GM18873 (cell line): Measurements from ENCODE around the gene MED13L.

Source experiments
- ATAC-seq: cut with Tn5 transposase; IDR thresholded peaks from one replicate; pipeline ENCODE4 v1.9.1; 2021; ENCODE audit warnings: mild to moderate bottlenecking, moderate library complexity, moderate number of reproducible peaks; ENCODE audit not compliant: unreplicated experiment, low FRiP score

MED13L gene

DNA sequence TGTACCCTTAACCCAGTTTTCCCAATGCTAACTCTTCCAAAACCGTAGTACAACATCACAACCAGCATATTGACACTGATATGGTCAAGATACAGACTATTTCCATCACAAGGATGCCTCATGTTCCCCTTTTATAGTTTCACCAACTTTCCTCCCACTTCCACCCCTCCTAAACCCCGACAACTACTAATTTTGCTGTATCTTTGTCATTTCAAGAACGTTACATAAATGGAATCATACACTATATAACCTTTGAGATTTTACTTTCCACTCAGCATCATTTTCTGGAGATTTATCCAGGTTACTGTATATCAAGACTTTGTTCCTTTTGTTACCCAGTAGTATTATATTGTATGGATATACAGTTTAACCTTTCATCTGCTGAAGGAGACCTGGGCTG lies 88.9 kb downstream of the MED13L start:
- ATAC-seq, result no peak

DNA sequence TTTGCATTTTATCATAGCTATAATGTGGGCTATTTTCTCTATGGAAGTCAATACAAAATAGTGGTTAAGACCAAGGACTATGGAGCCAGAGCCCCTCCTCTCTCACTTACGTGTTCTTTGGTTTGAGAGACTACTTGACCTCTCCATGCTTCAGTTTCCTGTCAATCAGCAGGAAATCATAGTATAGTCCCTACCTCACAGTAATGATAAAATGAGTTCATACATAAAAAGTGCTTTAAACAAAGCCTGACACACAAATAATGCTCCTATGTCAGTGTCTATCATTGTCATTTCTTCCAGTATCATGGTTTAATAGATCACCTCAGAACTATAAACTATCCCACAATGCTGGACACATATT lies 90.4 kb downstream of the MED13L start:
- no peak for ATAC-seq

DNA sequence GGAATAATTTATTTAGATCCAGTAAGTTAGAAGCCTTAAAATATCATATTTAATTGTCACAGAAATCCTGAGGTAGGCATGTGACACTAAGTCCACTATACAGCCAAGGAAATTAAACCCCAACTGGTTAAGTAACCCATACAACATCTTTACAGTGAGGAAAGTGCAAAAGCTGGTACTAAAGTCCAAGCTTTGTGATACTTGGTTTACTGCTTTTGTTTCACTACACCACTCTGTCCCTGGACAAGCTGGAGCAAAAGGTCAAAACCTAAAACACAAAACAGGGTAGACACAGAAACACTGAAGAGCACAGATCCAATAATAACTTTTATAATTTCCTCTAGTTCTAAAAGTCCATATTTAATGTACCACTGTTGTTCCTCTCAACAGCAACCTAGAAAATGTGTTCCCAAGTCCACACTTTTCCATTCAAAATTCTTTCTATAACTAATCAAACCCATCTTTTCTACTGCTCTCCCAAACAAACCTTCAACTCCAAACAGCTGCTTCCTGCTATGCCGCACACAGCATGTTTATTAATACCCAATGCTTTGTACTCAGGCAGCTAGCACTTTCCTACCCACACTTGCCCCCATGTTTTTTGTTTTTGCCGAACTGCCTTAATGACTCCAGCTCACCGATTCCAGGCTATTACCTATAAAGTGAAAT lies 90.9 kb downstream of the MED13L start:
- ATAC-seq, result no peak

- ATAC-seq, result no peak
These were observed 92.7 kb downstream of the MED13L start for GRCh38 chr12:116184763-116185162.

- ATAC-seq, result no peak
These were observed 93.8 kb downstream of the MED13L start for GRCh38 chr12:116183741-116184141.

- no peak for ATAC-seq
These were observed 95.0 kb downstream of the MED13L start for GRCh38 chr12:116182359-116183063.

DNA sequence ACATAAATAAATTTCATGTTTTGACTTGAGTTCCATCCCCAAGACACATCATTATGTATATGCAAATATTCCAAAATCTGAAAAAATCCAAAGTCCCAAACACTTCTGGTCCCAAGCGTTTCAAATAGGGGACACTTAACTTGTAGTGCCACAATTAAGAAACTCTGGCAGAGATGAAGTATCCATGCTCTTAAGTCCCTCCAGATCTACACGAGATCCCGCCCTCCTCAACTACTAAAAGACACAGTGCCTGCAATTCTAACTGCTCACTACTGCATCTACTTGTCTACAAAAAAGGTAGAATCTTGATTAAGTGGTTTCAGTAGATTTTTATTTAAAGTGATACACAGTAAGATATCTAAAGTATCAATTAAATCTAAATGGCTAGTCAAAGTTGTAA lies 97.0 kb downstream of the MED13L start:
- no peak for ATAC-seq

DNA sequence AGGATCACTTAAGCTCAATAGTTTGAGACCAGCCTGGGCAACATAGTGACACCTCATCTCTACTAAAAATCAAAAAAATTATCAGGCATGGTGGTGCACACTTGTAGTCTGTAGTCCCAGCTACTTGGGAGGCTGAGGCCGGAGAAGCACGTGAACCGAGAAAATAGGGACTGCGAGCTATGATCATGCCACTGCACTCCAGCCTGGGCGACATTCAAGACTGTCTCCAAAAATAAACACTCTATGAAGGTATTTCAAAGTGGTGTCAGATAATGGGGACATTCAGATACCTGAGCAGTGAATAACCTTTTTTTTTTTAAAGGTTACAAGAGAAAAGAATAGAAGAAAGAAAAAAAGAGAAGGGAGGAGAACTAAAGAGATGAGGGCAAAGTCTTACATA lies 98.1 kb downstream of the MED13L start:
- no peak for ATAC-seq

- ATAC-seq, result no peak
These were observed 100.5 kb downstream of the MED13L start for GRCh38 chr12:116177017-116177416.

DNA sequence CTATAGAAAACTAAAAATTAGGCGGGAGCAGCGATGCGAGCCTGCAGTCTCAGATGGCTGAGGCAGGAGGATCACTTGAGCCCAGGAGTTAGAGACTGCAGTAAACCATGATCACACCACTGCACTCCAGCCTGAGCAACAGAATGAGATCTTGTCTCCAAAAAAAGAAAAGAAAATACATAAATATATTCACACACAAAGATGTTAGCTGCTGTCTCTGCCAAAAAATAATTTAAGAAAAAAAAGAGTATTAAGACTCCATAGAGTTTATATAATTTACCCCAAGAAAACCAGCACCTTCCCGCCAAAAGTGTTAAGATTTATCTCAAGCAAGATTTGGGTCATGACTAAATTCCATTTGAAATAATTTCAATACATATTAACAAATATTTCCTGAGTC lies 102.6 kb downstream of the MED13L start:
- ATAC-seq, result no peak

GRCh38 chr12:116174006-116174405 lies 103.5 kb downstream of the MED13L start:
- no peak for ATAC-seq

GRCh38 chr12:116172224-116172849 lies 105.2 kb downstream of the MED13L start:
- ATAC-seq, result no peak

DNA sequence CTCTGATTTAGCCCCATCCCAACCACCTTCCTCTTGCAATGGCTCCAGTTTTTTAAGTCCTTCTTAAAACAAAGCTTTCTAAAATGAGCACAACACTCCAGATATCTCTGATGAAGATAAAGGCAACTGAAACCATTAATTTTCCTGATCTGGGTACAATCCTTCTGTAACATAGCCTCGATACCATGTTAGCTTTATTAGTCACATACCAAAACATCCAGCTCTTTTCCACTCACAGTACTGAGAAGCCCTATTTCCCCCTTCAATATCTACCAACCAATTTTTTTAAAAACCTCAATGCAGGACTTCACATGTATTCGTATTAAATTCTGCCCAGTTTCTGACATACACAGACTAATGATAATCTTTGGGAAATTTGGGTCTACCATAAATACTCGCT lies 105.9 kb downstream of the MED13L start:
- ATAC-seq, result no peak

DNA sequence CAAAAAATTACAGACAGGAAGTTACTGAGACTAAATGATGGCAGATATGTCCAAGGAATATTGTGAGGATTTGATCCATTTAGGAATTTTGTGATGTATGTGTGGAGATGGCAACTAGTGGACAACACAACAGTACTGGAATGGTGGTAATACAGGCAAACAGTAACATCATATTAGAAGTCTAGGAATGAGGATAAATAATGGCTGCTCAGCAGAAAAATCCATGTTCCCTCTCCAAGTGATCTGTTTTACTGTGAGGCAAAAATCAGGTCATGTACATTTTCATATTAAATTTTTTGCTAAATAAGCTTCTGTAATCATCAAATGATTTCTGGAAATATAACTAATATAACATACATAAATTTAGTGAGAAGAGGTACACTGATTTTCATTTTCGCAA lies 108.4 kb downstream of the MED13L start:
- no peak for ATAC-seq

DNA sequence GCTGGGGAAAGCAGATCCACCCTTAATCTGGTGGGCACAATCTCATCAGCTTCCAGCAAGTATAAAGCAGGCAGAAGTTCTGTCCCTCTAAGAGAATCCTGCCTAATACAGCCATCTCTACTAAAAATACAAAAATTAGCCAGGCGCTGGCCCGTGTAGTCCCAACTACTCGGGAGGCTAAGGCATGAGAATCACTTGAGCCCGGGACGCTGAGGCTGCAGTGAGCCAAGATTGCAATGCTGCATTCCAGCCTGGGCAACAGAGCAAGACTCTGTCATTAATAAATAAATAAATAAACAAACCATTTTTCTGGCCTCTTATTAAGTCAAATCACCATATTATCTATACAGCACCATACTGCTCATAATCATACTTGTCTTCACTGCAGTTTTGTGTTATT lies 111.2 kb downstream of the MED13L start:
- no peak for ATAC-seq

- no peak for ATAC-seq
These were observed 112.5 kb downstream of the MED13L start for GRCh38 chr12:116165036-116165425.

GRCh38 chr12:116164250-116165035 lies 113.0 kb downstream of the MED13L start:
- no peak for ATAC-seq

- no peak for ATAC-seq
These were observed 115.4 kb downstream of the MED13L start for GRCh38 chr12:116162071-116162470.

GRCh38 chr12:116161588-116161987 lies 115.9 kb downstream of the MED13L start:
- ATAC-seq, result no peak

GRCh38 chr12:116160883-116161458 lies 116.5 kb downstream of the MED13L start:
- ATAC-seq, result no peak

- no peak for ATAC-seq
These were observed 117.3 kb downstream of the MED13L start for GRCh38 chr12:116160231-116160630.
